SK-N-SH (cell line): ENCODE measurements around the gene DPP10. TPM values are rescaled to one million over a fixed set of nuclear protein-coding genes. Genes with fewer than 3 reads are reported as not detected.

ENCODE experiments used
- CTCF ChIA-PET: fragments of 300-600, 350-600 bp; formaldehyde crosslinking; extraction: SDS; loops from one replicate; lab custom pipeline; 2021; lab: Yijun Ruan, JAX
- POLR2A ChIA-PET: fragments of 350-600 bp; sonication (Branson Sonifier 250); formaldehyde crosslinking; extraction: SDS; loops from one replicate; lab custom pipeline; 2020; ENCODE audit warnings: antibody characterized with exemption, inconsistent platforms; lab: Yijun Ruan, JAX
- DNase-seq: peaks from one replicate; pipeline ENCODE4 v3.0.0; 2012
- H2AFZ ChIP-seq: fragments of 200-600 bp; sonication (generic); 2 replicates; pipeline ENCODE4 v1.8.1; 2016; ENCODE audit warnings: antibody characterized with exemption, mild to moderate bottlenecking, low read depth
- H3F3A ChIP-seq: fragments of 200-600 bp; sonication (generic); replicated peaks from 2 replicates; pipeline ENCODE3; 2016; ENCODE audit warnings: antibody characterized with exemption, mild to moderate bottlenecking; ENCODE audit not compliant: insufficient read depth
- H3K27ac ChIP-seq, 2 experiments: fragments of 200-500 bp in 1 of 2; fragments of 200-600 bp in 1 of 2; sonication (Bioruptor generic) in 1 of 2; sonication (generic), shearing (Covaris generic) in 1 of 2; 2 replicates each; pipeline versions ENCODE4 v1.5.1 to v1.6.1; 2014 to 2016; ENCODE audit warnings: low read depth in 2 of 2, inconsistent platforms in 1 of 2, low read length in 1 of 2, mild to moderate bottlenecking in 1 of 2, mixed read lengths in 1 of 2
- H3K27me3 ChIP-seq: fragments of 200-600 bp; sonication (generic), shearing (Covaris generic); 2 replicates; pipeline ENCODE4 v1.6.1; 2016; ENCODE audit warnings: mixed run types; ENCODE audit not compliant: insufficient read depth
- H3K36me3 ChIP-seq, 2 experiments: fragments of 200-500 bp in 1 of 2; fragments of 200-600 bp in 1 of 2; sonication (Bioruptor generic) in 1 of 2; sonication (generic) in 1 of 2; replicated peaks in 1 of 2; 2 replicates each; pipeline versions ENCODE3 to v1.5.1; 2014 to 2016; ENCODE audit warnings: low read length in 1 of 2, mild to moderate bottlenecking in 1 of 2; ENCODE audit not compliant: insufficient read depth in 2 of 2, control insufficient read depth in 1 of 2
- H3K4me1 ChIP-seq, 2 experiments: fragments of 200-500 bp in 1 of 2; fragments of 200-600 bp in 1 of 2; sonication (Bioruptor generic) in 1 of 2; sonication (generic), shearing (Covaris generic) in 1 of 2; 2 replicates each; pipeline versions ENCODE4 v1.5.1 to v1.6.1; 2014 to 2016; ENCODE audit warnings: low read depth in 1 of 2, low read length in 1 of 2, mixed run types in 1 of 2; ENCODE audit not compliant: insufficient read depth in 2 of 2, control insufficient read depth in 1 of 2
- H3K4me2 ChIP-seq: fragments of 200-600 bp; sonication (generic), shearing (Covaris generic); 2 replicates; pipeline ENCODE4 v1.6.1; 2017; ENCODE audit warnings: mixed run types
- H3K4me3 ChIP-seq, 2 experiments: fragments of 200-500 bp in 1 of 2; fragments of 200-600 bp in 1 of 2; sonication (Bioruptor generic) in 1 of 2; sonication (generic), shearing (Covaris generic) in 1 of 2; 2 replicates each; pipeline versions ENCODE4 v1.5.1 to v1.8.1; 2014 to 2016; ENCODE audit warnings: low read depth in 2 of 2, inconsistent platforms in 1 of 2, low read length in 1 of 2, mild to moderate bottlenecking in 1 of 2, mixed read lengths in 1 of 2, moderate library complexity in 1 of 2
- H3K79me2 ChIP-seq: fragments of 200-600 bp; sonication (generic); 2 replicates; pipeline ENCODE4 v1.8.1; 2017; ENCODE audit warnings: mild to moderate bottlenecking; ENCODE audit not compliant: insufficient read depth
- H3K9ac ChIP-seq: fragments of 200-600 bp; sonication (generic); 2 replicates; pipeline ENCODE4 v1.6.1; 2017; ENCODE audit warnings: mixed run types
- H3K9me2 ChIP-seq: fragments of 200-600 bp; sonication (generic); 2 replicates; pipeline ENCODE4 v1.6.1; 2017; ENCODE audit warnings: mixed run types
- H3K9me3 ChIP-seq: fragments of 200-600 bp; sonication (generic); 2 replicates; pipeline ENCODE4 v1.6.1; 2017; ENCODE audit warnings: mixed run types, mild to moderate bottlenecking, moderate library complexity
- H4K20me1 ChIP-seq: fragments of 200-600 bp; sonication (generic); 2 replicates; pipeline ENCODE4 v1.6.1; 2017; ENCODE audit warnings: mild to moderate bottlenecking, mixed run types; ENCODE audit not compliant: insufficient read depth
- CHD2 ChIP-seq: fragments of 150-350 bp; IDR thresholded peaks from 2 replicates; pipeline ENCODE4 v1.6.1; 2018; ENCODE audit warnings: low read length; ENCODE audit not compliant: partially characterized antibody
- EP300 ChIP-seq, 2 experiments: IDR thresholded peaks; 2 replicates each; pipeline versions ENCODE4 v1.4.0 to v1.6.1; 2012; ENCODE audit warnings: borderline replicate concordance in 1 of 2, low read depth in 1 of 2, low read length in 1 of 2
- FOXJ3 ChIP-seq: sonication (generic); formaldehyde crosslinking; IDR thresholded peaks from 2 replicates; pipeline ENCODE4 v1.5.1; 2020; ENCODE audit warnings: mild to moderate bottlenecking, missing genetic modification reagents
- GABPA ChIP-seq: IDR thresholded peaks from 2 replicates; pipeline ENCODE4 v1.4.0; 2012; ENCODE audit warnings: low read depth, mild to moderate bottlenecking
- GATA2 ChIP-seq: sonication (generic); formaldehyde crosslinking; IDR thresholded peaks from 2 replicates; pipeline ENCODE4 v1.5.0; 2020; ENCODE audit warnings: mild to moderate bottlenecking, missing genetic modification reagents
- MEF2A ChIP-seq: IDR thresholded peaks from 2 replicates; pipeline ENCODE4 v1.4.0; 2012; ENCODE audit warnings: low read depth, borderline replicate concordance
- MXI1 ChIP-seq: IDR thresholded peaks from 2 replicates; pipeline ENCODE4 v1.6.1; 2012; ENCODE audit warnings: mild to moderate bottlenecking, low read depth, low read length, improper control_type of control experiment
- NFIC ChIP-seq: IDR thresholded peaks from 2 replicates; pipeline ENCODE4 v1.4.0; 2012; ENCODE audit warnings: borderline replicate concordance
- NRF1 ChIP-seq: IDR thresholded peaks from 2 replicates; pipeline ENCODE4 v1.6.1; 2012; ENCODE audit warnings: low read depth, mild to moderate bottlenecking, low read length
- PBX3 ChIP-seq: IDR thresholded peaks from 2 replicates; pipeline ENCODE4; 2012
- POLR2AphosphoS5 ChIP-seq: IDR thresholded peaks from 2 replicates; pipeline ENCODE4 v1.6.1; 2012; ENCODE audit warnings: low read depth, low read length
- RFX5 ChIP-seq: IDR thresholded peaks from 2 replicates; pipeline ENCODE4 v1.6.1; 2012; ENCODE audit warnings: mild to moderate bottlenecking, improper control_type of control experiment, low read length
- SMC3 ChIP-seq: IDR thresholded peaks from 2 replicates; pipeline ENCODE4 v1.6.1; 2012; ENCODE audit warnings: low read depth, low read length, improper control_type of control experiment
- TAF1 ChIP-seq: IDR thresholded peaks from 2 replicates; pipeline ENCODE4 v1.6.1; 2012; ENCODE audit warnings: low read depth, mild to moderate bottlenecking, low read length, moderate library complexity, borderline replicate concordance
- USF2 ChIP-seq: fragments of 150-350 bp; IDR thresholded peaks from 2 replicates; pipeline ENCODE4 v1.6.1; 2017; ENCODE audit warnings: antibody characterized with exemption, low read length, low read depth, borderline replicate concordance
- ZBTB33 ChIP-seq: IDR thresholded peaks from 2 replicates; pipeline ENCODE4 v1.4.0; 2012; ENCODE audit warnings: low read depth, borderline replicate concordance
- polyA plus RNA-seq, 3 experiments: library from polyadenylated mRNA; depleted of rRNA; stranded (reverse); fragments of >200 nt; gene quantifications; 2 replicates each; pipeline ENCODE4 v1.2.3, GENCODE V29; 2012
- TF ChIP-seq, protein P1 (sequence below): IDR thresholded peaks from 2 replicates; pipeline ENCODE4 v1.4.0; 2012; ENCODE audit warnings: low read depth

Gene DPP10
- polyA plus RNA-seq, 1 of the 3 experiments (the other 2 are of a cell fraction) = not detected

- TF ChIP-seq ZBTB33 (no peak), SMC3 (no peak), MEF2A (no peak), RFX5 (no peak), MXI1 (no peak), CHD2 (no peak)
These were observed 932.5 kb downstream of the DPP10 start (continued) for GRCh38 chr2:115374981-115375380.

DNA sequence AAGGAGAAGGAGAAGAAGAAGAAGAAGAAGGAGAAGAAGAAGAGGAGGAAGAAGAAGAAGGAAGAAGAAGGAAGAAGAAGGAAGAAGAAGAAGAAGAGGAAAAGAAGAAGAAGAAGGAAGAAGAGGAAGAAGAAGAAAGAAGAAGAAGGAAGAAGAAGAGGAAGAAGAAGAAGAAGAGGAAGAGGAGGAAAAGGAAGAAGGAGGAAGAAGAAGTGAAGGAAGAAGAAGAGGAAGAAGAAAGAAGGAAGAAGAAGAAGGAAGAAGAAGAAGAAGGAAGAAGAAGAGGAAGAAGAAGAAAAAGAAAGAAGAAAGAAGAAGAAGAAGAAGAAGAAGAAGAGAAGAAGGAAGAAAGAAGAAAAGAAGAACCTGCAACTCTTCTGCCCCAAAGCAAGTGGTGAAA is 942.0 kb downstream of the DPP10 start:
- H3K4me1 ChIP-seq = no peaks in the 10 kb centered on the region
- H3K9me2 ChIP-seq = no peaks in the 10 kb centered on the region
- H3K27me3 ChIP-seq = no peaks in the 10 kb centered on the region
- no peak overlapping the region for H3K4me3 ChIP-seq
- no peak for DNase-seq
- H3K27ac ChIP-seq = no peak overlapping the region
- ChIA-PET CTCF (no interaction called here), POLR2A (no interaction called here)
- H2AFZ ChIP-seq = no peak overlapping the region
- no peaks in the 10 kb centered on the region for H3K79me2 ChIP-seq
- no peak for TF ChIP-seq FOXJ3
- no peak for TF ChIP-seq PBX3
- TF ChIP-seq, protein P1, sequence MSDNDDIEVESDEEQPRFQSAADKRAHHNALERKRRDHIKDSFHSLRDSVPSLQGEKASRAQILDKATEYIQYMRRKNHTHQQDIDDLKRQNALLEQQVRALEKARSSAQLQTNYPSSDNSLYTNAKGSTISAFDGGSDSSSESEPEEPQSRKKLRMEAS = no peak
- TF ChIP-seq POLR2AphosphoS5 = no peak
- no peak for TF ChIP-seq GATA2 (CRISPR knock-in tag)
- no peak for TF ChIP-seq RFX5
- TF ChIP-seq NFIC = no peak
- no peak for TF ChIP-seq ZBTB33
- TF ChIP-seq NRF1 = no peak
- no peak for TF ChIP-seq GABPA
- no peak for TF ChIP-seq EP300 (IDR thresholded peaks at IDR 0.05; ENCODE audit: borderline replicate concordance in 1 of 2, low read depth in 1 of 2, low read length in 1 of 2)
- no peak for TF ChIP-seq USF2
- TF ChIP-seq TAF1 = no peak
- no peaks in the 10 kb centered on the region for H3K36me3 ChIP-seq
- H3F3A ChIP-seq = no peaks in the 10 kb centered on the region
- H4K20me1 ChIP-seq = no peaks in the 10 kb centered on the region
- H3K4me2 ChIP-seq = no peak overlapping the region
- H3K9ac ChIP-seq = no peak overlapping the region
- H3K9me3 ChIP-seq = no peaks in the 10 kb centered on the region
